Measurements from ENCODE around the gene WASHC1. TPM values are rescaled to one million over a fixed set of nuclear protein-coding genes. Genes with fewer than 3 reads are reported as not detected.
"Not testable (repeated sequence)": the region's sequence is repeated elsewhere in the genome, so short reads cannot be mapped to it uniquely, and the experiment has no call there.

Gene WASHC1, protein sequence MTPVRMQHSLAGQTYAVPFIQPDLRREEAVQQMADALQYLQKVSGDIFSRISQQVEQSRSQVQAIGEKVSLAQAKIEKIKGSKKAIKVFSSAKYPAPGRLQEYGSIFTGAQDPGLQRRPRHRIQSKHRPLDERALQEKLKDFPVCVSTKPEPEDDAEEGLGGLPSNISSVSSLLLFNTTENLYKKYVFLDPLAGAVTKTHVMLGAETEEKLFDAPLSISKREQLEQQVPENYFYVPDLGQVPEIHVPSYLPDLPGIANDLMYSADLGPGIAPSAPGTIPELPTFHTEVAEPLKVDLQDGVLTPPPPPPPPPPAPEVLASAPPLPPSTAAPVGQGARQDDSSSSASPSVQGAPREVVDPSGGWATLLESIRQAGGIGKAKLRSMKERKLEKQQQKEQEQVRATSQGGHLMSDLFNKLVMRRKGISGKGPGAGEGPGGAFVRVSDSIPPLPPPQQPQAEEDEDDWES
- total RNA-seq: 10 to 100 TPM in 1 of 4 donors, 1 to 10 TPM in 3; 4.2 to 10.6 (median 6.0) TPM

DNA sequence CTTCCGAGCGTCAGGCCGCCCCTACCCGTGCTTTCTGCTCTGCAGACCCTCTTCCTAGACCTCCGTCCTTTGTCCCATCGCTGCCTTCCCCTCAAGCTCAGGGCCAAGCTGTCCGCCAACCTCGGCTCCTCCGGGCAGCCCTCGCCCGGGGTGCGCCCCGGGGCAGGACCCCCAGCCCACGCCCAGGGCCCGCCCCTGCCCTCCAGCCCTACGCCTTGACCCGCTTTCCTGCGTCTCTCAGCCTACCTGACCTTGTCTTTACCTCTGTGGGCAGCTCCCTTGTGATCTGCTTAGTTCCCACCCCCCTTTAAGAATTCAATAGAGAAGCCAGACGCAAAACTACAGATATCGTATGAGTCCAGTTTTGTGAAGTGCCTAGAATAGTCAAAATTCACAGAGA lies at the start of gene WASHC1:
WASHC1 (minus strand) TSS at position 101 of the 400 bp plus-strand sequence. CDS start 4,457 bp downstream, outside the sequence.
- not testable (repeated sequence) for H3K4me1 ChIP-seq, ATAC-seq, H3K36me3 ChIP-seq, H3K9me3 ChIP-seq, H3K27me3 ChIP-seq
- Histone ChIP-seq H3K27ac (peak within 1 kb of the TSS in 1 of 4 donors; percentile 55), H3K4me3 (peak within 1 kb of the TSS; percentile 37 to 74)
- no CpG with 5 or more reads among the region's 20 CpGs for WGBS, 2 donors (ENCODE audit: low coverage in 1 of 2)

DNA sequence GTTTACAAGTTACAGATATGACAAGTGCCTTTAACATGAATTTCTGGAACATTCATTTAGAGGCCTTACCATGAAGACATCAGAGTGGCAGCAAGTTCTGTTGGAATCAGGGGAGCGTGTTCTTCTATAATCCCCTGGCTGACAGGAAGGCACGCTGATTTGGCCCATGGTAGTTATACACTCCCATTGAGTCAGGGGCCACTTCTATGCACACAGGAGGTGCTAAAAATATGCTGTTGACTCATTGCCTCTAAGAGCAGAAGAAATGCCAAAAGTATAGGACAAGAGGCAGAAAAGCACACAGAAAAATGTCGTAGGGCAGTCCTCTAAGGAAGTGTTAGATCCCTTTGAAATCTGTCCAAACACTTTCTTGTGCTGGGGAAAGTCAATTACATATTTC lies 49.1 kb upstream of the WASHC1 start:
- H3K4me1 ChIP-seq, H3K9me3 ChIP-seq, H3K27ac ChIP-seq, H3K27me3 ChIP-seq, H3K4me3 ChIP-seq, ATAC-seq, H3K36me3 ChIP-seq: not testable (repeated sequence)
- WGBS, 2 donors (ENCODE audit: low coverage in 1 of 2): 80 to 90% methylated on average over 1 to 2 of the region's 3 CpGs

DNA sequence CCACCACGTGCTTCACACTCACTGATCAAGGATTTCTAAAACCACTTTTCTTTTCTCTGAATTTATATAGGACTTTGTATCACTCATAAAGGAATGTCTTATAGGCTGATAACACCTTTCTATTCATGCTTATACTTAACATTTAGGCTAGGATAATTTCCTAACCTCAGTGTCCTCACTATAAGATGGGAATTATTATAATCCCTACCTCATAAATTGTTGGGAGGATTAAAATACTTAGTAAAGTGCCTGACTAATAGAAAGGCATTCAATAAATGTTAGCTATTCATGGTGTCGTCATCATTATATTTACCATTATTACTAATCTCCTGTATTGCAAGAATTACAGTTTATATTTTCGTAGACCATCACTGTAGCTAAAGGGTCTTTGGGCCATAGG lies 47.1 kb upstream of the WASHC1 start:
- not testable (repeated sequence) for H3K9me3 ChIP-seq, ATAC-seq, H3K27ac ChIP-seq, H3K4me1 ChIP-seq, H3K4me3 ChIP-seq, H3K36me3 ChIP-seq
- H3K27me3 ChIP-seq: peaks cover 11% of the 10 kb centered on the region
- WGBS, 2 donors (ENCODE audit: low coverage in 1 of 2): no CpG with 5 or more reads among the region's 3 CpGs

DNA sequence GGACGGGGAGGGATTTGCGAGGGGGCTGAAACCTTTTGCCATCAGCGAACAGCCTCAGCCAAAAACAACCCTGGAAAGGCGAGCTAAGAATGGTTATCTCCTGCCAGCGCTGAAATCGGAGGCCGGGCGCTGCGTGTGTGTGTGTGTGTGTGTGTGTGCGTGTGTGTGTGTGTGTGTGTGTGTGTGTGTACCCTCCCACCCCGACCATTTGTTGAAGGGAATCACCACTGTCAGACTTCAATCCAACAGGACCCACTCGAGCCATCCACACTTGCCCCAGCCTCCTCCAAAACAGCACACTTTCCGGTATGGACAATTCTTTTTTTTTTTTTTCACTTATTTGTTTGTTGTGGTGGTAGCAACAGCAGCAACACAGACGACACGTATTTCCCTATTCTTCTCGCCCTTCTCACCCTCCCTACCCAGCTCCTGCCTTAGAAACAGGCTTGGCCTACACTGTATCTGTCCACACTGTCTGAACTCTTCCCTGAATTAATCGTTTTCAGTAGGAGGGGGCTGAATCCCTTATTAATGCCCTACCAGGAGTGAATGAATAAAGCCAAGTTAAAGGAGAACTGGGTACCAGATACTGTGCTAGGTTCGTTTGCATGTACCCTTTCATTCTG lies 44.8 kb upstream of the WASHC1 start:
- ATAC-seq: peak; percentile 11
- H3K27ac ChIP-seq: peak overlapping the region in 2 of 4 donors; percentile 61 to 64
- H3K4me3 ChIP-seq: peak overlapping the region; percentile 34 to 55
- not testable (repeated sequence) for H3K36me3 ChIP-seq, H3K9me3 ChIP-seq, H3K4me1 ChIP-seq
- 33% methylated on average over 4 of the region's 18 CpGs; no CpG with 5 or more reads in 1 of the 2 donors for WGBS, 2 donors (ENCODE audit: low coverage in 1 of 2)
- H3K27me3 ChIP-seq: peaks cover 11% of the 10 kb centered on the region

DNA sequence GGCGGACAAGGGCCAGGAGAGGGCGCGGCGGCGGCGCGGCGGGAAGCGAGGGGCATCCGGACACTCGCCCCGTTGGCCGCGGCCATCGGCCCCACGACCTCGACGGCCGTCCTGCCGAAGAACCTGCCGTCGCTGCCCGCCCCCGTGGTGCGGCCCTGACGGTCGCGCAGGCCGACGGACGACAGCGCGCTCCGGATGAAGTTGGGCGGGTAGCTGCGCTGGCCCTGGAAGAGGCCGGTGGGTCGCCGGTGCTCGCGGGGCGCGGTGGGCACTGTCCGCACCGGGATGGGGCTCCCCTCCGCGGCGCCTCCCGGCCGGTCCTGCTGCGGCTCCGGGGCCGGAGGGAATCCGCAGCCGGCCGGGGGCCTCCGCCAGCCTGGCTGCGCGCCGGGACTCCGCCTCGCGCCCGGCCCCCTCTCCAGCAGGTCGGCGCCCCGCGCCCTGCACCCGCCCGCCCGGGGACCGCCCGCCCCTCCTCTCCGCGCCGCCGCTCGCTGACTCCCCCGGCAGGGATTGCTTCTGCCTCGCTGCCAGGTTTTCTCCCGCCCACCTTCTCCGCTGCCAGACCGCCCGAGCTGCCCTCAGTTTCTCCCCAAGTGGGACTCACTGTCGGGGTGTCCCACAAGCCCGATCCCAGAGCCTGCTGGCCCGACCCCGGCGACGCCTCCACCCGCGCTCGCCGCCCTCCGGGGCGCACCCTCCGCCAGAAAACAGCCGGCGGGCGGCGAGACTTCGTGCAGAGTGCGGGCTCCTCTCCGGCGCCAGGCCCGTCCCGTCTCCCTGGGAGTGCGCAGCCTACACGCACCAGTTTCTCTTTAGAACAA lies 44.0 kb upstream of the WASHC1 start:
- TF ChIP-seq, protein P1, sequence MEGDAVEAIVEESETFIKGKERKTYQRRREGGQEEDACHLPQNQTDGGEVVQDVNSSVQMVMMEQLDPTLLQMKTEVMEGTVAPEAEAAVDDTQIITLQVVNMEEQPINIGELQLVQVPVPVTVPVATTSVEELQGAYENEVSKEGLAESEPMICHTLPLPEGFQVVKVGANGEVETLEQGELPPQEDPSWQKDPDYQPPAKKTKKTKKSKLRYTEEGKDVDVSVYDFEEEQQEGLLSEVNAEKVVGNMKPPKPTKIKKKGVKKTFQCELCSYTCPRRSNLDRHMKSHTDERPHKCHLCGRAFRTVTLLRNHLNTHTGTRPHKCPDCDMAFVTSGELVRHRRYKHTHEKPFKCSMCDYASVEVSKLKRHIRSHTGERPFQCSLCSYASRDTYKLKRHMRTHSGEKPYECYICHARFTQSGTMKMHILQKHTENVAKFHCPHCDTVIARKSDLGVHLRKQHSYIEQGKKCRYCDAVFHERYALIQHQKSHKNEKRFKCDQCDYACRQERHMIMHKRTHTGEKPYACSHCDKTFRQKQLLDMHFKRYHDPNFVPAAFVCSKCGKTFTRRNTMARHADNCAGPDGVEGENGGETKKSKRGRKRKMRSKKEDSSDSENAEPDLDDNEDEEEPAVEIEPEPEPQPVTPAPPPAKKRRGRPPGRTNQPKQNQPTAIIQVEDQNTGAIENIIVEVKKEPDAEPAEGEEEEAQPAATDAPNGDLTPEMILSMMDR (IDR thresholded peaks at IDR 0.05): peak in 1 of 4 experiments; percentile 4
- H3K36me3 ChIP-seq, H3K4me1 ChIP-seq, H3K9me3 ChIP-seq: not testable (repeated sequence)
- no CpG with 5 or more reads among the region's 109 CpGs for WGBS, 2 donors (ENCODE audit: low coverage in 1 of 2)
- Histone ChIP-seq H3K27me3 (peaks cover 11% of the 10 kb centered on the region), H3K4me3 (peak overlapping the region; percentile 34 to 55), H3K27ac (peak overlapping the region in 2 of 4 donors; percentile 61 to 64)
- peak; percentile 60 for ATAC-seq

DNA sequence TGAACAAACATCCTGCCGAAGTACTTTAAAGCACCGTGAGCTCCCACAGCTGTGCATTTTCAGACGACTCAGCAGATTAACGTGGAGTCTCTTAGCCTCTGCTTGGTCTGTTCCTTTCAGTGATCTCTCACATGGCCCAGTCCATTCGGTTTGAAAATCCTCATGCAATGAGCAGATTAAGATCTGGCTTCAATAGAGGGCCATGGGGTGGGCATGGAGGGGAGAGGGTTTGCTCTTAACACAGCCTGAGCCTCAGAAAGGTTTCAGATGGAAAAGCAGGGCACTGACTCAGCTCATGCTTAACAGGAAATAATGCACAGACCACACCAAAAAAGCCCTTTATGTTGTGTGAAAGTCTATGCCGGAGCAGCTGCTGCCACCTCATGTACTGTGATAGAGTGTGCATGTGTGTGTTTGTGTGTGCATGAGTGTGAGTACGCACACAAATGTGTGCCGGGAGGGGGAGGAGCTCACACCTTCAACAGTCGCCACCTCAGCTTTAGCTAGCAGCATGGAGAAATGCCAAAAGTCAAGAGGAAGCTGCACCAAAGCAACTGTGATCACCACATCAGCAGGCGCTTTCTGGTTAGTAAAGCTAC lies 33.9 kb upstream of the WASHC1 start:
- H3K4me3 ChIP-seq, H3K27me3 ChIP-seq, H3K36me3 ChIP-seq, H3K9me3 ChIP-seq, H3K27ac ChIP-seq, H3K4me1 ChIP-seq: not testable (repeated sequence)
- WGBS, 2 donors (ENCODE audit: low coverage in 1 of 2): 29% methylated on average over 1 to 4 of the region's 10 CpGs
- peak; percentile 53 for ATAC-seq

DNA sequence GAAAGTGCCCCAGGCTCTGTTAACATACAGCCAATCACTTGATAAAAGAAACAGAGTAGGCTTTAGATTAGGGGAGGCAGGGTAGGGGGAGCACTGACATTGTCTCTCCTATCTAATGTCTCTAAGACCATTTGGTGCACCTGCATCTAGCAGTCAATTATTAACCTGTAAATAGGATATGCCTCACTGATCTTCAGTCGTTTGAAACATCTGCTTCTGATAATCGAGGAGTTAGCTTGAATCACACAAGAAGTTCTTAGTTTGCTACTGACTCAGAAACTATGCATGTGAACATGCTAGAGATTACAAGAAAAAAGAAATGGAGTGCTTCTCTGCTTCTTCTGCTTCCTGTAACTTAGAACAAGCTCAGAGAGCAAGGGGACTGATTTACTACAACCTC lies 23.4 kb upstream of the WASHC1 start:
- ATAC-seq, H3K27me3 ChIP-seq, H3K36me3 ChIP-seq, H3K9me3 ChIP-seq, H3K27ac ChIP-seq, H3K4me1 ChIP-seq, H3K4me3 ChIP-seq: not testable (repeated sequence)
- WGBS, 2 donors (ENCODE audit: low coverage in 1 of 2): 56% methylated on average over 2 of the region's 2 CpGs; no CpG with 5 or more reads in 1 of the 2 donors

DNA sequence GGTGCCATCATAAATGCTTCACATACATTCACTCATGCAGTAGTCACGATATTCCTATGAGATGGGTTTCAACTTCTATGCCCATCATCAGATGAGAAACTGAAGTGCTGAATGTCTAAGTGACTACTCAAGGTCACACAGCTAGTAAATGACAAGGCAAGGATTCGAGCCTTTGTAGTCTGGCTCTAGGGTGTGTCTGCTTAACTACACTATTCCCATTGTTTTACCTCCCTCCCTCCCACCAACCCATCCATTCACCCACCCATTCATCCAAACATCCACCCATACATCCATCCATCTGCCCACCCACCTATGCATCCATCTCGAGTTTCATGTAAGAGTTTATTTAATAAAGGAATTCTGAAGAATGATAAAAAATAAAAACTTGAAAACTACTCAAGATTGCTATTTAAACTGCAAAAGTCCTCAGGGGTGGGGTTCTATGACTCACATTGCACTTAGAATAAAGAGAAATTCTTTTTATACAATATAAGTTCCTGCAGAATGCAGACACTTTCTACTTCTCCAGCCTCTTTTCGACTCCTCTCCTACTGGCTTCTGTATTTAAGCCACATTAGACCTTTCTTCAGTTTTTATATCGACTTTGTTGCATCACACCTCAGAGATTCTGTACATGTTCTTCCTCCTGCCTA lies 19.1 kb upstream of the WASHC1 start:
- H3K27me3 ChIP-seq, H3K4me1 ChIP-seq, H3K9me3 ChIP-seq, H3K36me3 ChIP-seq, H3K27ac ChIP-seq, H3K4me3 ChIP-seq, ATAC-seq: not testable (repeated sequence)
- 58 to 71% methylated on average over 5 of the region's 5 CpGs for WGBS, 2 donors (ENCODE audit: low coverage in 1 of 2)

DNA sequence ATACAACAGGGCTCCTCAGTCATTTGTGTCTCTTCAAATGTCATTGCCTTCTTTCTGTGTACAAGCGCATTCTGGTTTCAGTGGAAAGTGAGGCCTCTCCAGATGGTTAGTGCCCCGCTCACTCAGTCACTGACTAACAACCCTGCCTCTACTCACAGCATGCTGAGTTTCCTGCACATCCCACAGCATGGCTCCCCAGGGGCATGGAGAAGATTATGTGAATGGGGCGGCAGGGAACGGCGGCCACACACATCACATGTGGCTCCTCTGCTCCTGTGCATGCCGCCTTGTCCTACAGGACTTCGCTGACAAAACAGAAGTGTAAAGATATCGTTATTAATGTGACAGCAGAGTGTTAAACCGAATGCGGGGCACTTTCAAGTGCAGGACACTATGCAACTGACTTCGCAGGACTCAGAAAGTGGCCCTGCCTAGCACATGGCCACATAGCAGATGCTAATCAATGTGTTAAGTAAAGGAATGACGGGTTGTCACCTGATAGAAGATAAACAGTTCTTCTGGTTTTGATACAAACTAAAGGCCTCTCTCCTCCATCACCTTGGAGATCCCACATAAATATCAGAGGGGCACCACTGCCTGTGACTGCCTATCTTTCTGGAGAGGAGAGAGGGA lies 17.5 kb upstream of the WASHC1 start:
- not testable (repeated sequence) for H3K36me3 ChIP-seq, H3K27me3 ChIP-seq, H3K9me3 ChIP-seq, H3K4me1 ChIP-seq, H3K27ac ChIP-seq, H3K4me3 ChIP-seq, ATAC-seq
- no CpG with 5 or more reads among the region's 12 CpGs for WGBS, 2 donors (ENCODE audit: low coverage in 1 of 2)

DNA sequence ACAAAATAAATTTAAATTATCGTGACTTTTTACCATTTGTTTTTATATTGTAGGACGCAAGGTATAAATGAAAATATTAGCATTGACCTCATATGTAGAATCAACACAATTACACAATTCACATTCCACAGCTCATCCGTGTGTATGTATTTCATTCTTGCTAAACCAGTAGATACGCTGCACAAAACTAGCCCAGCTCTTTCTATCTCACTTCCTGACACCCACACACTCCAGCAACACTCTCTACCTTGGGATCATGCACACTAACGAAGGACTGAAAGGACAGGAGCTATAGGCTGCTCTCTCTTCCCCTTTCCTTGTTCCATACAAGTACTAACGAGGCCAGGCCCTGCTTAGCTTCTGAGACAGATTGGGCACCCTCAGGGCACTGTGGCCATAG lies 16.9 kb upstream of the WASHC1 start:
- not testable (repeated sequence) for H3K27me3 ChIP-seq, H3K27ac ChIP-seq, H3K4me1 ChIP-seq, H3K9me3 ChIP-seq, H3K36me3 ChIP-seq, ATAC-seq, H3K4me3 ChIP-seq
- WGBS, 2 donors (ENCODE audit: low coverage in 1 of 2): 63% methylated on average over 5 to 6 of the region's 6 CpGs

All from gastroesophageal sphincter (tissue), 4 donors.